Measurements from ENCODE around the gene CBLIF.
"Not testable (repeated sequence)": the region's sequence is repeated elsewhere in the genome, so short reads cannot be mapped to it uniquely, and the experiment has no call there.

CBLIF gene

DNA sequence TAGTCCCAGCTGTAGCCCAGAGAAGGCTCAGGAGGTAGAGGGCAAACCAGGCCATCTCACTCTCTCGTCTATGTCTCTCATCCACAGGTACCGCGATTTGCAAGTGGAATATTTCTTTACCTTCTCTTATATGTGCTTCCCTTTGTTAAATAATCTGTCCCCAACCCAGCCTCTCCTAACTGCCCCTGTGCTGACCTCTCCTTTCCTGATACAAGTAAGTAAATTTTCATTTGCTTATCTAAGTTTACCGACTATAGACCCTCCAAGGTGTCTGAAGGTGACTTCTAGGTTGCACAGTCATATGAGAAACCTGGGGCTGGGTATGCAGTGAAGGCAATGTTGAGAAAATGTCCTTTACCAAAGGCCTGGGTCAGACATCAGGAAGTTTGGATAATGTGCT is at the start of gene CBLIF:
Gene CBLIF (minus strand): TSS at position 101 of the 400 bp plus-strand sequence. CDS start 46 bp downstream, at position 55.
- DNase-seq: no peak

DNA sequence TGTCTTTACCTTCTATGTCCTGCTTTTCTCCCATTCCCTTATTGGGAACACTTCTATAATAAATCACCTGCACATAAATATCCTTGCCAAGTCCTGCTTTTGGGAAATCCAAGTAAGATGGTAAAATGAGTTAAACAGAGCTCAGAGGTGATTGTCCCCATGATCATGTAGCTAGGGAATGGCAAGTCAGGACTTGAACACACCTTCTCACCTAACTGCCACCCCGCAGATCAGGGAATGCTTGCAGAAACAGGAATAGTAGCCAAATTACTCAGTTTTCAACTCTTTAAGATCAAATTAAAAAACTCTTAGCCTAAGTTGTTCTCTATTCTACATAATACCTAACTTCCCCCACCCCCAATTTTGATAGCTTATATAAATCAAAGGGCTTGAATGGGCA is 49.3 kb upstream of the CBLIF start:
- no peak for DNase-seq

DNA sequence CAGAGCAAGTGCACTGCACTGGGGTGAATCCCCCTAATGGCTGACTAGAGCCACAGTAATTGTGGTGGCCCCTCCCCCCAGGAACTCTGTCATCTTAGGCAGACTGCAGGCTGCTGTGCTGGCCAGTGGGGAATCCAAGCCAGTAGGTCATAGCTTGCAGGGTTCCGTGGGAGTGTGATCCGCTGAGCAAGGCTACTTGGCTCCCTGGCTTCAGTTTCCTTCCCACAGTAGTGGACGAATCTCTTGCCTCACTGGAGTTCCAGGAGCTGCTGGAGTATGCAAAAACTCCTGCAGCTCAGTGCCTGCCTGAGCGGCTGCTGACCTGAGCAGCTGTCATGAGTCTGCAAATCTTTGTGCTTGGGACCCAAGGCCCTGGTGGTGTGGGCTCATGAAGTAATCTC is 46.5 kb upstream of the CBLIF start:
- DNase-seq: no peak

DNA sequence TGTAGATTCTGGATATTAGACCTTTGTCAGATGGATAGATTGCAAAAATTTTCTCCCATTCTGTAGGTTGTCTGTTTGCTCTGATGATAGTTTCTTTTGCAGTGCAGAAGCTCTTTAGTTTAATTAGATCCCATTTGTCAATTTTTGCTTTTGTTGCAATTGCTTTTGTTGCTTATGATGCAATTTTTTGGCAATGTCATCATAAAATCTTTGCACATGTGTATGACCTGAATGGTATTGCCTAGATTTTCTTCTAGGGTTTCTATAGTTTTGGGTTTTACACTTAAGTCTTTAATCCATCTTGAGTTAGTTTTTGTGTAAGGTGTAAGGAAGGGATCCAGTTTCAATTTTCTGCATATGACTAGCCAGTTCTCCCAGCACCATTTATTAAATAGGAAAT is 41.9 kb upstream of the CBLIF start:
- DNase-seq: not testable (repeated sequence)

DNA sequence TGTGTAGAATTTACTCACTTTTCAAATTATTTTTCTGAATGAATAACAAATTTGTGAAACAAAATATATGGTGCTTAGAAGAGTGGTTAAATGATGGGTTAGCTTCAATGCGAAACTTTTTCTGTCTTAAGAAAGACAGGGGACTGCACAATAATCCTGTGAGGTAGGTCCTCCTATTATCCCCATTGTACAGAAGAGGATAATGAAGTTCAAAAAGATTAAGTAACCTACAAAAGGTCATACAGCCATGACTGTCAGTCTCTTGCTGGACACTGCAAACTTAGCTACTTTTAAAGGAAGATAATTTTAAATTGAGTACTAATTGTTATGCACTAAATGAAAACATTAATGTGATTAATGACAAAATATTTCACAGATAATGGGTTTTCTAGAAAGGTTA is 38.3 kb upstream of the CBLIF start:
- DNase-seq: no peak

DNA sequence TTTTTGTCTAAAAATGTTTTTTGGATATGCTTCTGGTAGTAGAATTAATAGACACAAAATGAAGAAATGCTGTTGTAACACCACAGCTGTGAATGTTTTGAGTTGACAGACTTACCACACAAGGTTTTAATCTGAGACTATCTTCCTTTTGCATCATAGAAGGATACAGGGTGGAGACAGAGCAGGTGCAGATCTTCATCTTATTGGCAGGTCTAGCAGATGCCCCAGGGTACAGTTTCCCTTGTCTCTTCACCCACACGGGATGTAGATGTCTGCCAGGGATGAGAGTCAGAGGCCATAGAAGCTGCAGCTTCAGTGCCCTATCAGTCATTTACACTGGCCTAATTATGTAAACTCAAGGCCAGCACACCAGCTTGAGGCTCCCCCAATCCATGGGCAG is 34.3 kb upstream of the CBLIF start:
- DNase-seq: no peak

DNA sequence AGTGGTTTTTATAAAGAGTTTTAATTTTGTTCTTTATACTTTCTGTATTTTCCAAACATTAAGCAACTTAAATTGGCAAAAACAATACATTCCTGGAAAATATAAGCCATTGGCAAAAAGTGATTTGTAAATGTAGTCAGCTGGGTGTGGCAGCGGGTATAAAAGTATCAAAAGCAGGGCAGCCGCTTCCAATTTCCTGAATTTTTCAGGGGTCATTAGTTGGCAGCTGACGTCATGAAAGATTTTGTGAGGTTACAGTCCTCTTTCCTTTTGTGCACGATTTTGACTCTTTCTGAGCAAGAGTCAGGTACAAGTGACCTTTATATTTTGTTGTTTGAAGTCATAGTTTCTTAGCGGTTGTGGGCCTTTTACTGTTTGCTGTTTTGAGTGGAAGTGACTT is 33.3 kb upstream of the CBLIF start, which contains the start of gene OOSP3:
Gene OOSP3 (plus strand): TSS at position 208 of the 400 bp plus-strand sequence. CDS start 27 bp downstream, at position 235.
- no peak for DNase-seq

DNA sequence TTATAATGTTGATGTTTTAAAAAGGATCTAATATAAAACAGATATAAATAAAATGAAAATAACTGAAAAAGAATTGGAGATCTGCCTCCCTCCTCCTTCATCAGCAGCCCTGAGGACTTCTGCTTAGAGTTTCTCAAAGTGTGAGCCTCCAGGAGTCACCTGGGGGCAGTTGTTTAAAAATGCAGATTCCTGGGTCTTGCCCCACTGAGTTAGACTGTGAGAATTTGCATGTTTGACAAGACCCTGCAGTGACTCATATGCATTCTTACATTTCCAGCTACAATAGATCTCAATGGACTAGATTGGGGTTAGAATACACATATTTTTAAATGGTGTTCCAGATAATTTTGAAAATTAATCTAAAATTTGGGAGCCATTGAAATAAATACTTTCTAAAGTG is 32.5 kb upstream of the CBLIF start:
- no peak for DNase-seq

DNA sequence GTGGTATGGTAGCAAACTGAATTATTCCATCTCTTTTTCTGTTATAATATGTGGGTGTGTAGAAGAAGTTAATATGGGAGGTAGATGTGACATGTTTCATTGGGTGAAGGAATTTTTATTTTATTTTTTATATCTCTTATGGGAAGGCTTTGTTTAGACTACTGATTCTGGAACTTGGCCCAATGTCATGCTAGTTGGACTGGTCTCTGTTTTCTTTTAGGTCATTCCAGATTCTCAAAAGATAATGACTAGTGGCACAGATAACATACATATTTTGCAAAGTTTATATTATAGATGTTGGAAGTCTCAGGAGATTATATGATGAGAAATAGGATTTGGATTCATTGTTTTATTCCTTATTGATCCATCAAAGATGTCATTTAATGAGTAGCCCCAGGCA is 32.0 kb upstream of the CBLIF start:
- DNase-seq: no peak

DNA sequence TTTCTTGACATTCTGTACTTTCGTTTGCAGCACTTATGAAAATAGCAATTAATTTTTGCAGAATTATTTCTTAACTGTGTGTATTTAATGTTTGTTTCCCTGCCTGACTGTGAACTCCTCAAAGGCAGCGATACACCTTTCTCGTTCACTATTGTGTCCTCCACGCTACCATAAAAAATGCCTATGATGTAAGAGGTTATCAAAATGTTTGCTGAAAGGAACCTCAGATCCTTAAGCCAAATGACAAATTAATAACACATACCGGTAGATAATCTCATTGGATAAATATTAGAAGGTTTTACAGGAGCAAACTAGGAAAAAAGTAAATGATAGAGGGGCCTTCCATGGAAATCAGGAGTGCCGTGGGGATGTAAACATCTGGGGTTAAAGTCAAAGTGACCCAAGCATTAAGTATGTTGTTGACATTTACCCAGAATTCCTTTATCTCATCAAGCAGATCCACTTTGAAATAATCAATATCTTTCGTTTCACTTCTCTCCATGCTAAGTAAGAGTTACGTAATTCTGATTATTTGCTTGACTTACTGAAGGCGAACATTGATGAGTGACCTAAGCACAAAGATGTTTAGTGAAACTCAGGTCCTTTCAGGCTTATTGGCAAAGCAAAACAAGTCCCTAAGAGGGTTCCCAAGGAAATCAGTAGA is 30.7 kb upstream of the CBLIF start:
- DNase-seq: no peak

DNA sequence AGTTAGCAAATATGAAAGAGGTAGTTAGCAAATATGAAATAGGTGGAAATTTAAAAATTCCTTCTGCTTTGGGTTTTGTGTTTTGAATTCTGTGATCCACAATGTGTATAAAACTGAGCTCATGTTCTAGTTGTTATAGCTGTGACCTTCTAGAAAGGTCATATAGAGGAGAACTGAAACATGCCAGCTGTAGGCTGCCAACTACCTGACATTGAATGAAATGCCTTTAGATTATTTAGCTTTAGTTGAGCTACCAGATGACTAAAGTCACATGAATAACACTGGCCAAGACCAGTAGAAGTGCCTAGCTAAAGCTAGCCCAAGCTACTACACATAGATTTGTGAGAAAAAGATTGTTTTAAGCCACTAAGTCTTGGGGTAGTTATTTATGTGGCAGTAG is 26.8 kb upstream of the CBLIF start:
- no peak for DNase-seq

DNA sequence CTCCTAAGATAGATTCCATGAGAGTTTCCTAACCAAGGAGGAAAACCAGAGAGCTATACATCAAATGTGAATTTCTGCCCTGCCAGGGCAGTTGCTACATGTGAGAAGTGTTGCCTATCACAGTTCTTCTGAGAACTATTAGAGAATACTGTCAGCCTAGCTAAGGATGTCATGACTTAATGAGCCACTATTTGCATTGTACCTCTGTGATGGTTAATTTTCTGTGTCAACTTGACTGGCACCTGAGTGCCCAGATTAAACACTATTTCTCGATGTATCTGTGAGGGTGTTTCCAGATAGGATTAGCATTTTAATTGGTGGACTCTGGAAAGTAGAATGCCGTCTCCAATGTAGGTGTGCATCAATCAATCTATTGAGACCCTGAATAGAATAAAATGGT is 22.6 kb upstream of the CBLIF start:
- no peak for DNase-seq

DNA sequence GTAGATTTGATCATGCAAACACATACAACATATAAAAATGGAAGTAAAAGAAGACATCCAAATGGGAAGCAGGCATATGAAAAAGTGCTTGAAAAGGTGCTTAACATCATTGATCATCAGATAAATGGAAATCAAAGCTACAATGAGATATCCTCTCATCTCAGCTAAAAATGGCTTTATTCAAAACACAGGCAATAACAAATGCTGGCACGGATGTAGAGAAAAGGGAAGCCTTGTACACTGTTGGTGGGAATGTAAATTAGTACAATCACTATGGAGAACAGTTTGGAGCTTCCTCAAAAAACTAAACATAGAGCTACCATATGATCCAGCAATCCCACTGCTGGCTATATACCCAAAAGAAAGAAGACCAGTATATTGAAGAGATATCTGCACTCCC is 21.5 kb upstream of the CBLIF start:
- DNase-seq: no peak

DNA sequence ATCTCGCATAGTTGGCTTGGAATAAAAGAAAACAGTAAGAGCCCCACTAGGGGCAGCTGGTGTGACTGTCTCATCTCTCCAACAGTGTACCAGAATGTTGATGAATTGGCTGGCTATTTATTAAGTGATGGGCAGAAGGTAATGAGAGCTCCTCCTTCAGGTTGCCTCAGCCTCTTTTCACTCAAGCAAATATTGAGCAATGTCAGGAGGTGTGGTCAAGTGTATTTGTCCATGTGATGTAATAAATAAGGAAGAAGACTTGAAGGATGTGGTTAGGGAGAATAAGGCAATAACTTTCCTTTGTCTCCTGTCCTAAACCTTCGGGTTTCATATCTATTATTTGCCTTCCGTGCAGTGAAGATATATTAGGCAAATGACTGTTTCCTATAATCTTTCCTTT is 21.1 kb upstream of the CBLIF start, which contains the start of gene TCN1:
Gene TCN1 (minus strand): TSS at position 91 of the 400 bp plus-strand sequence. CDS start 17 bp downstream, at position 74.
- no peak for DNase-seq

DNA sequence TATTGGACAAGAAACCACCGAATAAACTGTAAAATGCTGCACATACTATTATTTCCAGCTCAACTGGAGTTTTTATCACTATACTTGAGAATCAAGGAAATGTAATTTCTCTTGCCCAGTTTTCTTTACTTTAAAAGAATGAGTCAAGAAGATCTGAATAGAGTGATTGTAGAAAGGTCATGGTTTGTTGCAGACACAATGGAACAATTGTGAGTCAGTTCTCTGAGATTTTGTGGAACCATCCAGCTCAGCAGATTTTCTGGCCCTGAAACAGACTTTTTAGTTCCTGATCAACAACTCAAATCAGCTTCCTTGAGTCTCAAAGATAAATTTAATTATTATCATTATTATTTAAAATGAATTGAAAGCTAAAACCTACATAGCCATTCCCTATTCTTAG is 19.7 kb upstream of the CBLIF start:
- DNase-seq: no peak

DNA sequence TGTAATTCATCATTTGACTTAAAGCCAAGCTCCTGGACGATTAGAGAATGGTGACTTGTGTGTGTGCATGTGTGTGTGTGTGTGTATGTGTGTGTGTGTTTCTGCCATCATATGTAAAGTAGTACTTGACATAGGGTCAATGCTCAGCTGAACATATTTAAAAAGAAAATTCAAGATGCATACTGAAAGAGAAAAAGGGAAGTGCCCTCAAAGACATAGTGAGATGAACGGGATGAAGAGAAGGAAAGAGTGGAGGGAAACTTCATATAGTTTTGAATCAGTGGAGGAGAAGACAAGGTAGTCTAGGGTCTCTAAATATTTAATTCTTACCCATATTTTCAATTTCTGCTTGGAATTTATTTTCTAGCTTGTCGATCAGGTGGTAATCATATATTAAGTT is 17.0 kb upstream of the CBLIF start:
- no peak for DNase-seq

DNA sequence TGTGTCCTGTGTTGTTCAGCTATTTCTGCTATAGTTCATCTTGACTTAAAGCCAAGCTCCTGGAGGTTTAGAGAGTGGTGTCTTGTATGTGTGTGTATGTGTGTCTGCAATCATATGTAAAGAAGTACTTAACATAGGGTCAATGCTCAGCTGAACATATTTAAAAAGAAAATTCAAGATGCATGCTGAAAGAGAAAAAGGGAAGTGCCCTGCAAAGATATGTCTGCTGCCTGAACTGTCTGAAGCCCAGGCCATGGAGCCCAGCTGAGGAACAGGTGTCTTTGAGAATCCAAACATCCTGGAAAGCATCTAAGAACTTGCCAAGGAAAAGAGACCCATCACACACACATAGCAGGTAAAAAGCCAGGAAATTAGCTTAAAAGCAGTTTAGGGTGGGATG is 14.4 kb upstream of the CBLIF start:
- no peak for DNase-seq

DNA sequence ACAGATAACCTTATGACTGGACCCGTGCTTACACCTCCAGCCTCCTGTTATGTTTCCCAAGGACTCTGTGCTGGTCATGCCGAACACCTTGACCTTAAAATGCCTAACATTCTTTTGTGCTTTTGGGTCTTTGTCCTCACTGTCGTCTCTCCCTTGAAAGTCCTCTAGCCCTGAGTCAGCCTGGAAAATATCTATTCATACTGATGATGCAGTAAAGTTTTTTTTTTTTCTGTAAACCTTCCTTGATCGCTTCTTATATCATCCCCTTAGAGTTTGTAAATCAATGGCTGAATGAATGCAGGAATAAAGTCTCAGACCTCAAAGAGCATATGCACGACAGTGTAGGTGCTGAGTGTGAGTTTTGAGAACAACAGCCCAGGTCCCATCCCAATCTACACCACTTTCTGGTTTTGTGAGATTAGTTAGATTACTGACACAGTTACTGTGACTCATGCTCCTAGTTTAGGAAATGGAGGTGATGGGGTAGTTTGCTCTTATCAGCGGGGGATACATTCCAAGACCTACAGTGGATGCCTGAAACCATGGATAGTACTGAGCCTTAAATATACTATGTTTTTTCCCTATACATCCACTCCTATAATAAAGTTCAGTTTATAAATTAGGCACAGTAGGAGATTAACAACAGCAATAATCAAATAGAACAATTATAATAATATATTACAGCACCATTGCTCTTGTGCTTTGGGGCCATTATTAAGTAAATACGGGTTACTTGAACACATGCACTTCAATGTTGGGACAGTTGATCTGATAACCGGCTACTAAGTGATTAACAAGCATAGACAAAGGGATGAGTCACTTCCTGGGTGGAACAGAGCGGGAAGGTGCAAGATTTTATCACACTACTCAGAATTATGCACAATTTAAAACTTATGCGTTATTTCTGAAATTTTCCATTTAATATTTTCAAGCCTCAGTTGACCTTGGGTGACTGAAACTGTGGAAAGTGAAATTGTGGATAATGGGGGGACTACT is 12.4 kb upstream of the CBLIF start:
- no peak for DNase-seq

DNA sequence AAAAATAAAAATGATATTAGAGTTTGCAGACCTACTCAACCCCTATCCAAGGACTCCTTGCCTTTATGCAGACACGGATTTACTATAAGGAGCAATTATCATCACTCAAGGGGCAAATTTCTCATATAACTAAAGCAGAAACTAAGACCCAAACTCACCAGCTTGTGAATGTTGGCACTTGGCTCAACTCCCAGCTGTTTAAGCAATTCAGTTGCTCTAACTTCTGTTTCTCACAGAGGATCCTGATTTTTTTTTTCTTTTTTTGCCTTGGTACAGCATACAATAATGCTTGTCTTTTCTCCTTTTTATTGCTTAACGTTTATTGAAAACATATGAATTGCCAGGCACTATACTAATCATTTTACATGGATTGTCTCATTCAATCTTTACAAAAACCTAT is 9.6 kb upstream of the CBLIF start:
- no peak for DNase-seq

DNA sequence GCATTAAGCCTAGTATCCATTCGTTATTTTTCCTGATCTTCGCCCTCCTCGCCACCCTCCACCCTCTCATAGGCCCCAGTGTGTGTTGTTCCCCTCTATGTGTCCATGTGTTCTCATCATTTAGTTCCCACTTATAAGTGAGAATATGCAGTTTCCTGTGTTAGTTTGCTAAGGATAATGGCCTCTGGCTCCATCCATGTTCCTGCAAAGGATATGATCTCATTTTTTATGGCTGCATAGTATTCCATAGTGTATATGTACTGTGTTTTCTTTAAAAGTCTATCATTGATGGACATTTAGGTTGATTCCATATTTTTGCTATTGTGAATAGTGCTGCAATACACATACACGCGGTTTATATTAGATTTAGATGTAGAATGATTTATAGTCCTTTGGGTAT is 6.1 kb upstream of the CBLIF start:
- not testable (repeated sequence) for DNase-seq

DNA sequence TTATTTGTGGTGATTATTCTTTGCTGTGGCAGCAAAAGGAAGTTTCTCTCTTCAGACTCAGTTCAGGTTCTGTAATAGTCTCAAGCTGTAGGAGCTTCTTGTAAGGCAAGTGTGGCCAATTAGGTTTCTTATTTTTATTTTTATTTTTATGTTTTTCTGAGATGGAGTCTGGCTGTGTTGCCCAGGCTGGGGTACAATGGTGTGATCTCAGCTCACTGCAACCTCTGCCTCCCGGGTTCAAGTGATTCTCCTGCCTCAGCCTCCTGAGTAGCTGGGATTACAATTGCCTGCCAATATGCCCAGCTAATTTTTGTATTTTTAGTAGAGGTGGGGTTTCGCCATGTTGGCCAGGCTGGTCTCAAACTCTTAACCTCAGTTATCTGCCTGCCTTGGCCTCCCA is 4.3 kb upstream of the CBLIF start:
- not testable (repeated sequence) for DNase-seq

DNA sequence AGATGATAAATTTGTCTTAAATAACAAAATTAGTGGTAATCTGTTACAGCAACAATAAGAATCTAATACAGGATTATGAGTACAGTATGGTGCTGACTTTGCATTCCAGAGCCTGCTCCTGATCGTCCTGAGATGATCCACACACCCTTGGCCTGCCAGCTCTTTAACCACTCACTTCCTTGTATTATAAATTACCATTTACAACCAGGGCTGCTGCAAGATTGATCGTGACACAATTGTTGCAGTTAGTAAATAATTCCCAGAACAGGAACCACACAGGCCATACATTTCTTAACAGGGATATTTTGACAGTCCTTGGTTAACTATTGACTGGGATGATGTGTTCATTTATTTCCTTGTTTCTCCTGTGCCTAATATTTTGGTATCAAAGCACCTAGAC is 3.8 kb upstream of the CBLIF start:
- DNase-seq: no peak

DNA sequence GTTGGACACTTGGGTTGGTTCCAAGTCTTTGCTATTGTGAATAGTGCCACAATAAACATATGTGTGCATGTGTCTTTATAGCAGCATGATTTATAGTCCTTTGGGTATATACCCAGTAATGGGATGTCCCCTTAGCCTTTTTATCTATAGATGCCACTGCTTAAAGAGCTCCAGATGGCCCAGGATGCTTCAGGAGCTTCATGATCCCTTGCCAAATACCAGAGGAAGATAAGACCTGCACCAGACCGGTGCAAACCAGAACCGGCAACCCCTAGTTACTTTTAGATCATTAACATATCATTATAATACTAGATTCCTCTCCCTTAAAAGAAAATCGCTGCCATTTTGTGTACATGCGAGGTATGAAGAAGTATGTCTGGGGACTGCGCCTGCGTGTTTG is 3.1 kb upstream of the CBLIF start:
- DNase-seq: not testable (repeated sequence)

DNA sequence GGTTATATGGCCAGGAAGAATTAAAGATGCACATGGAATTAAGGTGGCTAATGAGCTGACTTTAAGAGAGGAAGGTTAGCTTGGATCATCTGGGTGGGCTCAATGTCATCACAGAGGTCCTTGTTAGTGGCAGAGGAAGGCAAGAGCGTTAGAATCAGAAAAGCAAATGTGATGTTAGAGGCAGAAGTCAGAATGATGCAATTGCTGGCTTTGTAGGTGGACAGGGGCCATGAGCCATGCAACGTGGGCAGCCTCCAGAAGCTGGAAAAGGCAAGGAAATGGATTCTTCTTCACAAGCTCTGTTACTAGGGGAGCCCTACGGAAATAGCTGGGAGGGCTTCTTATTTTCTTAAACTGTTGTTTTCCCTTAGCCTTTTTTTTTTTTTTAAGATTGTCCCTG is 2.3 kb upstream of the CBLIF start:
- DNase-seq: no peak
